Endothelial cell of umbilical vein (primary cell): ENCODE measurements around the gene HOXA3. TPM values are rescaled to one million over a fixed set of nuclear protein-coding genes. Genes with fewer than 3 reads are reported as not detected.
A peak's percentile ranks its signal among the peaks of the same experiment; 100 is the strongest.

ENCODE experiments used
- BruUV-seq: library from RNA; stranded (reverse); fragments of 400-500 nt; replicated peaks from 2 replicates; lab custom pipeline; 2021; lab: Mats Ljungman, UMichigan
- CTCF ChIA-PET: fragments of 300-600, 350-600 bp; sonication (Branson Sonifier 250); formaldehyde crosslinking; loops from one replicate; lab custom pipeline; 2021; ENCODE audit warnings: antibody characterized with exemption, inconsistent platforms; lab: Charles Lee
- POLR2A ChIA-PET: fragments of 300-600, 350-600 bp; sonication (Branson Sonifier 250); formaldehyde crosslinking; loops from one replicate; lab custom pipeline; 2021; ENCODE audit warnings: antibody characterized with exemption, inconsistent platforms; lab: Charles Lee
- DNase-seq: peaks from one replicate; pipeline ENCODE4 v3.0.0-alpha.2; 2011; ENCODE audit warnings: low read depth, low spot score
- FAIRE-seq: peaks from 2 replicates; lab custom pipeline; 2011; peaks lifted over from hg19 to GRCh38; lab: Jason Lieb, UNC
- H2AFZ ChIP-seq: 2 replicates; pipeline ENCODE4 v1.6.0; 2012; ENCODE audit warnings: low read depth, low read length, control low read depth, inconsistent platforms
- H3K27ac ChIP-seq: 2 replicates; pipeline ENCODE4 v1.5.1; 2011; ENCODE audit warnings: low read depth, mild to moderate bottlenecking, control low read depth, low read length, moderate library complexity; ENCODE audit not compliant: insufficient read depth
- H3K27me3 ChIP-seq, 2 experiments: 2 replicates each; pipeline versions ENCODE4 v1.6.0 to v1.6.1; 2011; ENCODE audit warnings: low read length in 2 of 2, mixed read lengths in 1 of 2; ENCODE audit not compliant: control insufficient read depth in 2 of 2, insufficient read depth in 2 of 2
- H3K36me3 ChIP-seq, 2 experiments: 2 replicates in 1 of 2; 3 replicates in 1 of 2; pipeline ENCODE4 v1.5.1; 2011; ENCODE audit warnings: low read length in 2 of 2, mild to moderate bottlenecking in 1 of 2, moderate library complexity in 1 of 2; ENCODE audit not compliant: control insufficient read depth in 2 of 2, insufficient read depth in 2 of 2; ENCODE audit errors: extremely low read depth in 1 of 2
- H3K4me1 ChIP-seq: 3 replicates; pipeline ENCODE4 v1.5.1; 2011; ENCODE audit warnings: mild to moderate bottlenecking, low read length; ENCODE audit not compliant: control insufficient read depth, insufficient read depth; ENCODE audit errors: extremely low read depth
- H3K4me2 ChIP-seq: 2 replicates; pipeline ENCODE4 v1.6.1; 2011; ENCODE audit warnings: low read length, control low read depth, mixed read lengths; ENCODE audit not compliant: insufficient read depth
- H3K4me3 ChIP-seq, 3 experiments: fragments of 200-600 bp in 1 of 3; sonication (generic), shearing (Covaris generic) in 1 of 3; replicated peaks in 1 of 3; 2 replicates each; pipeline ENCODE4 v1.5.1; 2011 to 2016; ENCODE audit warnings: control low read depth in 3 of 3, low read length in 3 of 3, mild to moderate bottlenecking in 2 of 3, inconsistent platforms in 1 of 3, low read depth in 1 of 3, moderate library complexity in 1 of 3; ENCODE audit not compliant: insufficient read depth in 1 of 3
- H3K79me2 ChIP-seq: 2 replicates; pipeline ENCODE4 v1.6.0; 2012; ENCODE audit warnings: low read length, inconsistent platforms; ENCODE audit not compliant: control insufficient read depth, insufficient read depth
- H3K9ac ChIP-seq: replicated peaks from 2 replicates; pipeline ENCODE3; 2011; ENCODE audit warnings: low read length, control low read depth; ENCODE audit not compliant: insufficient read depth; ENCODE audit errors: extremely low read depth
- H3K9me1 ChIP-seq: replicated peaks from 3 replicates; pipeline ENCODE4 v1.6.0; 2011; ENCODE audit warnings: mild to moderate bottlenecking, low read length; ENCODE audit not compliant: control insufficient read depth, insufficient read depth; ENCODE audit errors: extremely low read depth
- H3K9me3 ChIP-seq: replicated peaks from 2 replicates; pipeline ENCODE4 v1.5.1; 2012; ENCODE audit warnings: low read length, inconsistent platforms; ENCODE audit not compliant: control insufficient read depth, insufficient read depth
- H4K20me1 ChIP-seq: replicated peaks from 2 replicates; pipeline ENCODE3; 2011; ENCODE audit warnings: mild to moderate bottlenecking, low read length; ENCODE audit not compliant: control insufficient read depth, insufficient read depth; ENCODE audit errors: extremely low read depth
- EZH2 ChIP-seq: IDR thresholded peaks from 2 replicates; pipeline ENCODE4 v1.6.1; 2012; ENCODE audit warnings: borderline replicate concordance, low read depth, mild to moderate bottlenecking, moderate library complexity, low read length, inconsistent platforms; ENCODE audit not compliant: severe bottlenecking
- FOS ChIP-seq: IDR thresholded peaks from 2 replicates; pipeline ENCODE4 v1.6.1; 2011; ENCODE audit warnings: mild to moderate bottlenecking, low read length, moderate library complexity, borderline replicate concordance; ENCODE audit not compliant: insufficient read depth
- JUN ChIP-seq: IDR thresholded peaks from 2 replicates; pipeline ENCODE4 v1.6.1; 2011; ENCODE audit warnings: borderline replicate concordance, low read depth; ENCODE audit not compliant: insufficient read length, insufficient read depth
- POLR2A ChIP-seq: IDR thresholded peaks from 2 replicates; pipeline ENCODE4 v1.6.1; 2012; ENCODE audit warnings: low read depth, mild to moderate bottlenecking, control low read depth, low read length
- POLR2AphosphoS5 ChIP-seq: IDR thresholded peaks from 2 replicates; pipeline ENCODE4 v1.6.1; 2012; ENCODE audit warnings: low read depth, mild to moderate bottlenecking, control low read depth, low read length, moderate library complexity; ENCODE audit not compliant: insufficient read depth
- dilution Hi-C: fragments of 300-500 bp; cut with MboI; formaldehyde crosslinking; loops from one replicate; pipeline ENCODE4 v1.15.0; 2019; ENCODE audit warnings: low sequenced_read_pairs; ENCODE audit not compliant: extremely low pct_ligation_motif_present
- intact Hi-C: fragments of 100-400 bp; cut with micrococcal nuclease; formaldehyde crosslinking; loops from one replicate; pipeline ENCODE4 v1.10.0; 2022
- polyA plus RNA-seq, 4 experiments: library from polyadenylated mRNA; depleted of rRNA in 3 of 4; stranded (reverse) in 3 of 4; unstranded in 1 of 4; fragments of >200 nt; gene quantifications; 2 replicates each; pipeline versions ENCODE4 v1.2.1 to v1.2.3, GENCODE V29; 2011 to 2012; ENCODE audit warnings: missing spikeins in 1 of 4
- total RNA-seq: library from RNA; stranded (reverse); gene quantifications from 2 replicates; pipeline ENCODE4 v1.2.3, GENCODE V29; 2021
- TF ChIP-seq, protein P1 (sequence below): IDR thresholded peaks from 2 replicates; pipeline ENCODE4 v1.6.1; 2011; ENCODE audit not compliant: insufficient read depth, insufficient read length

The HOXA3 gene
- total and polyA plus RNA-seq, 2 donors (not counting 3 experiments of a cell fraction or from before 2014, with no cell fraction given): 4.7 to 14.0 TPM

GRCh38 chr7:27170426-27171324, 18.3 kb upstream of the HOXA3 start:
- H3K9me1 ChIP-seq: no peaks in the 10 kb centered on the region
- ChIA-PET POLR2A (interaction anchor here (1.9 kb wide), 1 partner anchor 15 kb away, joined by 6 read pairs; the partner anchor contains the start of gene HOXA11), CTCF (interaction anchor here (0.7 to 7.4 kb wide), 5 partner anchors 8 to 50 kb away, joined by 3 to 86 read pairs (median 42); partner anchors contain the start of genes HOXA11 and HOXA3)
- dilution Hi-C loops (loop anchor here (25.0 kb wide), 1 partner anchor 983 kb away; no protein-coding TSS in a partner anchor), intact Hi-C loops (loop anchor here (1.0 kb wide), 2 partner anchors 9 to 14 kb away; no protein-coding TSS in a partner anchor)
- H4K20me1 ChIP-seq: no peaks in the 10 kb centered on the region
- peaks cover 58% of the 10 kb centered on the region for H3K4me1 ChIP-seq
- peak overlapping the region; percentile 98 for H3K4me2 ChIP-seq
- peak overlapping the region; percentile 44 to 88 (median 63) for H3K4me3 ChIP-seq
- H2AFZ ChIP-seq: no peak overlapping the region
- peak; percentile 65 for FAIRE-seq
- peak overlapping the region; percentile 91 for H3K9ac ChIP-seq
- BruUV-seq: no TSS peak
- no peaks in the 10 kb centered on the region for H3K36me3 ChIP-seq
- no peaks in the 10 kb centered on the region for H3K9me3 ChIP-seq
- peak; percentile 65 for DNase-seq
- H3K27ac ChIP-seq: peak overlapping the region; percentile 96
- no peak for TF ChIP-seq FOS
- TF ChIP-seq EZH2: no peak
- TF ChIP-seq JUN: no peak
- no peak for TF ChIP-seq POLR2AphosphoS5
- no peak for TF ChIP-seq POLR2A
- TF ChIP-seq, protein P1, sequence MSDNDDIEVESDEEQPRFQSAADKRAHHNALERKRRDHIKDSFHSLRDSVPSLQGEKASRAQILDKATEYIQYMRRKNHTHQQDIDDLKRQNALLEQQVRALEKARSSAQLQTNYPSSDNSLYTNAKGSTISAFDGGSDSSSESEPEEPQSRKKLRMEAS: no peak
- peaks cover 100% of the 10 kb centered on the region for H3K79me2 ChIP-seq
- no peaks in the 10 kb centered on the region for H3K27me3 ChIP-seq
